Peyer's patch (tissue), 4 donors: ENCODE measurements around the gene GARS1. TPM values are rescaled to one million over a fixed set of nuclear protein-coding genes. Genes with fewer than 3 reads are reported as not detected.

Experiments used
- DNase-seq, 3 donors: peaks; one replicate each; pipeline ENCODE4 v3.0.0-alpha.2; 2017 to 2019
- H3K27ac ChIP-seq, 4 donors: fragments of 200-600 bp; sonication (generic); one replicate each; pipeline ENCODE4 v1.5.1; 2016 to 2019
- H3K27me3 ChIP-seq, 2 donors: fragments of 200-600 bp; sonication (generic); one replicate each; pipeline ENCODE4 v1.5.1; 2019
- H3K36me3 ChIP-seq, 3 donors: fragments of 200-600 bp; sonication (generic); one replicate each; pipeline ENCODE4 v1.5.1; 2016 to 2019
- H3K4me1 ChIP-seq, 4 donors: fragments of 200-600 bp; sonication (generic); one replicate each; pipeline ENCODE4 v1.5.1; 2016 to 2019
- H3K4me3 ChIP-seq, 4 donors: fragments of 200-600 bp; sonication (generic); 1 replicate in 3 of 4; 2 replicates in 1 of 4; pipeline ENCODE4 v1.5.1; 2016 to 2019; ENCODE audit warnings: mild to moderate bottlenecking in 1 of 4
- H3K9me3 ChIP-seq, 4 donors: fragments of 200-600 bp; sonication (generic); one replicate each; pipeline ENCODE4 v1.5.1; 2016 to 2019; ENCODE audit warnings: mild to moderate bottlenecking in 1 of 4
- POLR2A ChIP-seq, 2 donors: fragments of 450-650 bp; IDR thresholded peaks; one replicate each; pipeline ENCODE4 v1.5.1; 2017; ENCODE audit warnings: antibody characterized with exemption in 2 of 2, mild to moderate bottlenecking in 2 of 2, moderate library complexity in 2 of 2
- total RNA-seq, 4 donors: library from RNA; depleted of rRNA; stranded (reverse); fragments of >200 nt; gene quantifications; one replicate each; pipeline ENCODE4 v1.1.0, GENCODE V29; 2016
- TF ChIP-seq, protein P1 (sequence below), 6 experiments: fragments of 450-650 bp in 4 of 6; fragments of 200-600 bp in 2 of 6; sonication (generic) in 1 of 6; IDR thresholded peaks; one replicate each; pipeline ENCODE4 v1.5.1; 2017 to 2019; ENCODE audit warnings: antibody characterized with exemption in 6 of 6, mild to moderate bottlenecking in 3 of 6, moderate library complexity in 1 of 6

The GARS1 gene
- total RNA-seq, 4 donors from 2014 or later, result 50.4 to 77.8 (median 70.1) TPM

DNA sequence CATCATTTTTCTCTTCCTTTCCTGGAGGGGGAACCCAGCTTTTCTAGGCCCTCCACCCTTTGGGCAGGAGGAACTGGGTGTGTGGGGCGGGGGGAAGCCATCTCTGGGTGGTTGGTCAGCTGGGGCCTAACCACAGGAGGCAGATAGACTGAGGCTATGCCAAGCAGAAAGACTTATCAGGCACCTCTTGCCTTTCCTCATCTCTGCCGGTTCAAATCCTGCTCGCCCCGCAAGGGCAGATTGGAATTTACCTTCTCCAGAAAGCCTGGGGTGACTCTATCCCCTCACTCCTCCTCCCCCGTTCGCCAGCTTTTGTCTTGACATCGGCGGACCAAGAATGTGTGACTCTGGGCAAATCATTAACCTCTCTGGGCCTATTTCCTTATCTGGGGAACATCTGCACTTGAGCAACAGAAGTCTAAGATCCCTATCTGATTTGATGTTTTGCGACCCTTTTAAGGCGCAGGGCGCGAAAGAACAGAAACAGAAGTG is 584 bp upstream of the GARS1 start:
- Histone ChIP-seq H3K36me3 (no peaks in the 10 kb centered on the region), H3K9me3 (no peaks in the 10 kb centered on the region), H3K4me3 (peak overlapping the region; percentile 89 to 98 (median 92)), H3K4me1 (peaks cover 0 to 27% (median 4%) of the 10 kb centered on the region in 4 donors), H3K27me3 (no peaks in the 10 kb centered on the region), H3K27ac (peak overlapping the region; percentile 90 to 99 (median 98))
- no peak for TF ChIP-seq POLR2A (IDR thresholded peaks at IDR 0.05)
- TF ChIP-seq, protein P1, sequence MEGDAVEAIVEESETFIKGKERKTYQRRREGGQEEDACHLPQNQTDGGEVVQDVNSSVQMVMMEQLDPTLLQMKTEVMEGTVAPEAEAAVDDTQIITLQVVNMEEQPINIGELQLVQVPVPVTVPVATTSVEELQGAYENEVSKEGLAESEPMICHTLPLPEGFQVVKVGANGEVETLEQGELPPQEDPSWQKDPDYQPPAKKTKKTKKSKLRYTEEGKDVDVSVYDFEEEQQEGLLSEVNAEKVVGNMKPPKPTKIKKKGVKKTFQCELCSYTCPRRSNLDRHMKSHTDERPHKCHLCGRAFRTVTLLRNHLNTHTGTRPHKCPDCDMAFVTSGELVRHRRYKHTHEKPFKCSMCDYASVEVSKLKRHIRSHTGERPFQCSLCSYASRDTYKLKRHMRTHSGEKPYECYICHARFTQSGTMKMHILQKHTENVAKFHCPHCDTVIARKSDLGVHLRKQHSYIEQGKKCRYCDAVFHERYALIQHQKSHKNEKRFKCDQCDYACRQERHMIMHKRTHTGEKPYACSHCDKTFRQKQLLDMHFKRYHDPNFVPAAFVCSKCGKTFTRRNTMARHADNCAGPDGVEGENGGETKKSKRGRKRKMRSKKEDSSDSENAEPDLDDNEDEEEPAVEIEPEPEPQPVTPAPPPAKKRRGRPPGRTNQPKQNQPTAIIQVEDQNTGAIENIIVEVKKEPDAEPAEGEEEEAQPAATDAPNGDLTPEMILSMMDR (IDR thresholded peaks at IDR 0.05), result peak in 1 of 6 experiments; percentile 8
- DNase-seq, result peak in 2 of 3 donors; percentile 57 to 69

- Histone ChIP-seq H3K36me3 (peaks cover 0 to 14% (median 0%) of the 10 kb centered on the region in 3 donors), H3K27me3 (no peaks in the 10 kb centered on the region), H3K9me3 (no peaks in the 10 kb centered on the region), H3K27ac (peak overlapping the region; percentile 90 to 99 (median 98)), H3K4me1 (peaks cover 0 to 27% (median 4%) of the 10 kb centered on the region in 4 donors), H3K4me3 (peak overlapping the region; percentile 89 to 98 (median 92))
- TF ChIP-seq, protein P1 (IDR thresholded peaks at IDR 0.05), result no peak
- TF ChIP-seq POLR2A (IDR thresholded peaks at IDR 0.05), result no peak
- DNase-seq, result no peak
Observed at GRCh38 chr7:30595436-30596013, 847 bp downstream of the GARS1 start.

GRCh38 chr7:30596014-30596641 is 1.4 kb downstream of the GARS1 start:
- TF ChIP-seq, protein P1 (IDR thresholded peaks at IDR 0.05), result no peak
- peaks cover 0 to 27% (median 4%) of the 10 kb centered on the region in 4 donors for H3K4me1 ChIP-seq
- DNase-seq, result no peak

DNA sequence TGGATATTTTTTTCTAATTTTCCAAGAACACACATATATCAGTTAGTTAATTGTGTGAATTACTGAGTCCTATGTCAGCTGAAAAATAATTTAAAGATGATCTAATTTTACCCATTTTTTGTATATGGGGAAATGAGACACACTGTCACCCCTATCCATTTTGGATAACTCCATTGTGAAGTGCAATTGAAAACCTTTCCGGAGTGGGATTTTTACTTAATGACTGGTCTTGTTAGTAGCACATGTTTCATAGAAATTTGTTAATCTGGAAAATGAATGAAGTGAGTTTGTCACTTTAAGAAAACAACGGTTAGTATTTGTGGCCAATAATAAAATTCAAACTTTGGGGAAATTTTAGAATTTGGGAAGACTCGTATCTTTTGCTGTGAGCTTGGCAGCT is 2.0 kb downstream of the GARS1 start:
- H3K4me3 ChIP-seq, result peak overlapping the region in 2 of 4 donors; percentile 92 to 98
- H3K27ac ChIP-seq, result no peak overlapping the region
- peaks cover 0 to 27% (median 4%) of the 10 kb centered on the region in 4 donors for H3K4me1 ChIP-seq
- no peaks in the 10 kb centered on the region for H3K27me3 ChIP-seq
- H3K36me3 ChIP-seq, result peaks cover 0 to 26% (median 0%) of the 10 kb centered on the region in 3 donors
- TF ChIP-seq, protein P1 (IDR thresholded peaks at IDR 0.05), result no peak
- no peak for TF ChIP-seq POLR2A (IDR thresholded peaks at IDR 0.05)
- DNase-seq, result no peak
- no peaks in the 10 kb centered on the region for H3K9me3 ChIP-seq

More at GRCh38 chr7:30596014-30596641, 1.4 kb downstream of the GARS1 start:
- peak overlapping the region; percentile 89 to 98 (median 92) for H3K4me3 ChIP-seq
- peak overlapping the region in 3 of 4 donors; percentile 97 to 99 (median 98) for H3K27ac ChIP-seq
- no peaks in the 10 kb centered on the region for H3K9me3 ChIP-seq
- H3K27me3 ChIP-seq, result no peaks in the 10 kb centered on the region
- peaks cover 0 to 20% (median 0%) of the 10 kb centered on the region in 3 donors for H3K36me3 ChIP-seq

- Histone ChIP-seq H3K4me1 (peaks cover 0 to 22% (median 4%) of the 10 kb centered on the region in 4 donors), H3K4me3 (no peak overlapping the region), H3K36me3 (peaks cover 0 to 42% (median 0%) of the 10 kb centered on the region in 3 donors), H3K27ac (no peak overlapping the region), H3K9me3 (no peaks in the 10 kb centered on the region), H3K27me3 (no peaks in the 10 kb centered on the region)
- no peak for DNase-seq
- TF ChIP-seq, protein P1 (IDR thresholded peaks at IDR 0.05), result no peak
- no peak for TF ChIP-seq POLR2A (IDR thresholded peaks at IDR 0.05)
Observed at GRCh38 chr7:30598121-30598876, 3.6 kb downstream of the GARS1 start.
